ENCODE results near the gene STK32B.

GRCh38 chr4:5043579-5043978 lies 7.7 kb upstream of the STK32B start:
- TF ChIP-seq GATA3 (IDR thresholded peaks at IDR 0.05; ENCODE audit: low read depth, low read length) = no peak
- TF ChIP-seq GATA2 (IDR thresholded peaks at IDR 0.05; ENCODE audit: low read depth, low read length) = no peak

Data from SH-SY5Y (cell line).